GM12891 (cell line): ENCODE measurements around the gene HECTD2.

Experiments
- DNase-seq: peaks from one replicate; pipeline ENCODE4 v3.0.0; 2011; ENCODE audit warnings: low spot score; ENCODE audit not compliant: insufficient read length
- FAIRE-seq: peaks from 2 replicates; lab custom pipeline; 2011; peaks lifted over from hg19 to GRCh38; lab: Jason Lieb, UNC
- PAX5 ChIP-seq: IDR thresholded peaks from 2 replicates; pipeline ENCODE4 v1.6.1; 2011; ENCODE audit warnings: low read length, moderate library complexity, mild to moderate bottlenecking; ENCODE audit not compliant: insufficient read depth, severe bottlenecking
- POLR2A ChIP-seq: IDR thresholded peaks from 2 replicates; pipeline ENCODE4 v1.6.1; 2011; ENCODE audit warnings: low read depth, low read length, control low read depth
- POLR2AphosphoS5 ChIP-seq: IDR thresholded peaks from 2 replicates; pipeline ENCODE4 v1.6.1; 2011; ENCODE audit warnings: low read depth, low read length, control low read depth
- POU2F2 ChIP-seq: IDR thresholded peaks from 2 replicates; pipeline ENCODE4 v1.6.1; 2011; ENCODE audit warnings: low read depth, mild to moderate bottlenecking, control low read depth, low read length, moderate library complexity
- SPI1 ChIP-seq: IDR thresholded peaks from 2 replicates; pipeline ENCODE4 v1.6.1; 2011; ENCODE audit warnings: low read depth, low read length, control low read depth
- TAF1 ChIP-seq: IDR thresholded peaks from 2 replicates; pipeline ENCODE4 v1.6.1; 2011; ENCODE audit warnings: low read depth, low read length, control low read depth

The HECTD2 gene

GRCh38 chr10:91471602-91472001 is 61.5 kb downstream of the HECTD2 start:
- TF ChIP-seq TAF1 (no peak), SPI1 (no peak), POLR2AphosphoS5 (no peak), PAX5 (no peak), POLR2A (no peak), POU2F2 (no peak)
- FAIRE-seq (no peak), DNase-seq (no peak)

GRCh38 chr10:91472911-91473310 is 62.8 kb downstream of the HECTD2 start:
- TF ChIP-seq POLR2AphosphoS5 (no peak), POU2F2 (no peak), POLR2A (no peak), SPI1 (no peak), TAF1 (no peak), PAX5 (no peak)
- FAIRE-seq (no peak), DNase-seq (no peak)

- TF ChIP-seq SPI1, result no peak
- TF ChIP-seq PAX5, result no peak
- TF ChIP-seq POLR2A, result no peak
- TF ChIP-seq TAF1, result no peak
- TF ChIP-seq POU2F2, result no peak
- TF ChIP-seq POLR2AphosphoS5, result no peak
- DNase-seq, result no peak
- FAIRE-seq, result no peak
Measured at GRCh38 chr10:91474009-91474408, 63.9 kb downstream of the HECTD2 start.

- no peak for DNase-seq
- no peak for FAIRE-seq
- TF ChIP-seq POLR2A, result no peak
- TF ChIP-seq POLR2AphosphoS5, result no peak
- no peak for TF ChIP-seq PAX5
- TF ChIP-seq POU2F2, result no peak
- no peak for TF ChIP-seq TAF1
- no peak for TF ChIP-seq SPI1
Measured at GRCh38 chr10:91477236-91477635, 67.1 kb downstream of the HECTD2 start.

GRCh38 chr10:91479583-91479982 is 69.4 kb downstream of the HECTD2 start:
- no peak for TF ChIP-seq PAX5
- TF ChIP-seq SPI1, result no peak
- no peak for TF ChIP-seq POLR2A
- no peak for TF ChIP-seq TAF1
- no peak for TF ChIP-seq POU2F2
- no peak for DNase-seq
- no peak for FAIRE-seq

- FAIRE-seq (no peak), DNase-seq (no peak)
- TF ChIP-seq POU2F2, result no peak
Measured at GRCh38 chr10:91487911-91488582, 77.9 kb downstream of the HECTD2 start.

- FAIRE-seq (no peak), DNase-seq (no peak)
- no peak for TF ChIP-seq POLR2AphosphoS5
- TF ChIP-seq PAX5, result no peak
- no peak for TF ChIP-seq POU2F2
- TF ChIP-seq SPI1, result no peak
- no peak for TF ChIP-seq POLR2A
- no peak for TF ChIP-seq TAF1
Measured at GRCh38 chr10:91493313-91493712, 83.2 kb downstream of the HECTD2 start.

- FAIRE-seq, result no peak
- no peak for TF ChIP-seq SPI1
- TF ChIP-seq POLR2A, result no peak
- TF ChIP-seq TAF1, result no peak
- TF ChIP-seq PAX5, result no peak
- DNase-seq, result no peak
Measured at GRCh38 chr10:91495402-91495801, 85.3 kb downstream of the HECTD2 start.

GRCh38 chr10:91496016-91496415 is 85.9 kb downstream of the HECTD2 start:
- no peak for FAIRE-seq
- DNase-seq, result no peak
- TF ChIP-seq POLR2A (no peak), TAF1 (no peak), POLR2AphosphoS5 (no peak), PAX5 (no peak), POU2F2 (no peak), SPI1 (no peak)

GRCh38 chr10:91511549-91512330 is 101.6 kb downstream of the HECTD2 start:
- no peak for FAIRE-seq
- no peak for DNase-seq
- TF ChIP-seq POU2F2, result no peak
- TF ChIP-seq PAX5, result no peak
- no peak for TF ChIP-seq SPI1
- no peak for TF ChIP-seq POLR2A
- no peak for TF ChIP-seq POLR2AphosphoS5

- TF ChIP-seq PAX5 (no peak), POLR2AphosphoS5 (no peak), SPI1 (peak; percentile 59)
- FAIRE-seq, result no peak
Measured at GRCh38 chr10:91512458-91512857, 102.3 kb downstream of the HECTD2 start.

More at GRCh38 chr10:91512458-91512857, 102.3 kb downstream of the HECTD2 start:
- no peak for DNase-seq
